WTC11 (cell line): Measurements from ENCODE around the gene TAOK3.

Experiments used
- CREB1 ChIP-seq: sonication (generic); formaldehyde crosslinking; IDR thresholded peaks from 2 replicates; pipeline ENCODE4 v1.8.0; 2023; ENCODE audit warnings: mild to moderate bottlenecking, missing genetic modification reagents
- ELF4 ChIP-seq: sonication (generic); formaldehyde crosslinking; IDR thresholded peaks from 2 replicates; pipeline ENCODE4 v1.8.1; 2022; ENCODE audit warnings: low read depth, mild to moderate bottlenecking, moderate library complexity, missing genetic modification reagents
- EMX1 ChIP-seq: fragments of 250-450 bp; sonication (Bioruptor Pico); IDR thresholded peaks from 2 replicates; pipeline ENCODE4 v1.8.0; 2021; ENCODE audit warnings: mild to moderate bottlenecking
- FOXP1 ChIP-seq: sonication (generic); formaldehyde crosslinking; IDR thresholded peaks from 2 replicates; pipeline ENCODE4 v1.8.0; 2022; ENCODE audit warnings: missing genetic modification reagents, mild to moderate bottlenecking, moderate library complexity, borderline replicate concordance
- GABPB1 ChIP-seq: sonication (generic); formaldehyde crosslinking; IDR thresholded peaks from 2 replicates; pipeline ENCODE4 v1.8.1; 2023; ENCODE audit warnings: mild to moderate bottlenecking, missing genetic modification reagents
- JUN ChIP-seq: sonication (generic); formaldehyde crosslinking; IDR thresholded peaks from 2 replicates; pipeline ENCODE4 v1.8.0; 2023; ENCODE audit warnings: mild to moderate bottlenecking, missing genetic modification reagents
- NR2C2 ChIP-seq: sonication (generic); formaldehyde crosslinking; IDR thresholded peaks from 2 replicates; pipeline ENCODE4 v1.8.0; 2022; ENCODE audit warnings: mild to moderate bottlenecking, missing genetic modification reagents
- TF ChIP-seq, protein P1 (sequence below): sonication (generic); formaldehyde crosslinking; conservative IDR thresholded peaks from 2 replicates; pipeline ENCODE4 v1.8.1; 2023; ENCODE audit warnings: mild to moderate bottlenecking, low read depth, missing genetic modification reagents, moderate library complexity
- TF ChIP-seq, protein P2 (sequence below): sonication (generic); formaldehyde crosslinking; IDR thresholded peaks from 2 replicates; pipeline ENCODE4 v1.8.0; 2022; ENCODE audit warnings: mild to moderate bottlenecking, missing genetic modification reagents
- TF ChIP-seq, protein P3 (sequence below): fragments of 200-600 bp; IDR thresholded peaks from 2 replicates; pipeline ENCODE4 v1.8.0; 2022; ENCODE audit warnings: antibody characterized with exemption
- TF ChIP-seq, protein P4 (sequence below): sonication (generic); formaldehyde crosslinking; IDR thresholded peaks from 2 replicates; pipeline ENCODE4 v1.8.1; 2022; ENCODE audit warnings: low read depth, missing genetic modification reagents, borderline replicate concordance
- TF ChIP-seq, protein P5 (sequence below): sonication (generic); formaldehyde crosslinking; conservative IDR thresholded peaks from 2 replicates; pipeline ENCODE4 v1.8.1; 2022; ENCODE audit warnings: mild to moderate bottlenecking, missing genetic modification reagents

DNA sequence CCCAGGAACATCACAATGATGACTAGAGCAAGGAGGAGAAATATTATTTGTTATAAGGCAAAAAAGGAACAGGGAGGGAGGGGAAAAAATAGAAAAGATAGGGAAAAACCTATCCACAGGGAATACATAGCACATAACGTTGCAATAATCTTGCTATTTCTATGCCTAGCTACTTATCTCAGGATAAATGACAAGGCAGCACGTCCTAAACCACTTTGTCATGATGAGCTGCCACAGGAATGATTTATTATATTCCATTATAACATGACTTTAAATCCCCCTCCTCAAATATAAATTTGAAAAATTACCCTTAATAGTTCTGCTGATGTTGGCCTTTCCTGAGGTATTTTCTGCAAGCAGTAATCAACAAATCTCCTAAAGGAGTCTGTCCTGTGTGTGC lies 160.1 kb downstream of the TAOK3 start:
- TF ChIP-seq EMX1 (no peak), ELF4 (no peak), CREB1 (CRISPR knock-in tag) (no peak), GABPB1 (CRISPR knock-in tag) (no peak), FOXP1 (CRISPR knock-in tag) (no peak), NR2C2 (CRISPR knock-in tag) (no peak), JUN (no peak)
- TF ChIP-seq, protein P1, sequence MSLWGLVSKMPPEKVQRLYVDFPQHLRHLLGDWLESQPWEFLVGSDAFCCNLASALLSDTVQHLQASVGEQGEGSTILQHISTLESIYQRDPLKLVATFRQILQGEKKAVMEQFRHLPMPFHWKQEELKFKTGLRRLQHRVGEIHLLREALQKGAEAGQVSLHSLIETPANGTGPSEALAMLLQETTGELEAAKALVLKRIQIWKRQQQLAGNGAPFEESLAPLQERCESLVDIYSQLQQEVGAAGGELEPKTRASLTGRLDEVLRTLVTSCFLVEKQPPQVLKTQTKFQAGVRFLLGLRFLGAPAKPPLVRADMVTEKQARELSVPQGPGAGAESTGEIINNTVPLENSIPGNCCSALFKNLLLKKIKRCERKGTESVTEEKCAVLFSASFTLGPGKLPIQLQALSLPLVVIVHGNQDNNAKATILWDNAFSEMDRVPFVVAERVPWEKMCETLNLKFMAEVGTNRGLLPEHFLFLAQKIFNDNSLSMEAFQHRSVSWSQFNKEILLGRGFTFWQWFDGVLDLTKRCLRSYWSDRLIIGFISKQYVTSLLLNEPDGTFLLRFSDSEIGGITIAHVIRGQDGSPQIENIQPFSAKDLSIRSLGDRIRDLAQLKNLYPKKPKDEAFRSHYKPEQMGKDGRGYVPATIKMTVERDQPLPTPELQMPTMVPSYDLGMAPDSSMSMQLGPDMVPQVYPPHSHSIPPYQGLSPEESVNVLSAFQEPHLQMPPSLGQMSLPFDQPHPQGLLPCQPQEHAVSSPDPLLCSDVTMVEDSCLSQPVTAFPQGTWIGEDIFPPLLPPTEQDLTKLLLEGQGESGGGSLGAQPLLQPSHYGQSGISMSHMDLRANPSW (CRISPR knock-in tag) = no peak
- TF ChIP-seq, protein P2, sequence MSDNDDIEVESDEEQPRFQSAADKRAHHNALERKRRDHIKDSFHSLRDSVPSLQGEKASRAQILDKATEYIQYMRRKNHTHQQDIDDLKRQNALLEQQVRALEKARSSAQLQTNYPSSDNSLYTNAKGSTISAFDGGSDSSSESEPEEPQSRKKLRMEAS (CRISPR knock-in tag) = no peak
- TF ChIP-seq, protein P3, sequence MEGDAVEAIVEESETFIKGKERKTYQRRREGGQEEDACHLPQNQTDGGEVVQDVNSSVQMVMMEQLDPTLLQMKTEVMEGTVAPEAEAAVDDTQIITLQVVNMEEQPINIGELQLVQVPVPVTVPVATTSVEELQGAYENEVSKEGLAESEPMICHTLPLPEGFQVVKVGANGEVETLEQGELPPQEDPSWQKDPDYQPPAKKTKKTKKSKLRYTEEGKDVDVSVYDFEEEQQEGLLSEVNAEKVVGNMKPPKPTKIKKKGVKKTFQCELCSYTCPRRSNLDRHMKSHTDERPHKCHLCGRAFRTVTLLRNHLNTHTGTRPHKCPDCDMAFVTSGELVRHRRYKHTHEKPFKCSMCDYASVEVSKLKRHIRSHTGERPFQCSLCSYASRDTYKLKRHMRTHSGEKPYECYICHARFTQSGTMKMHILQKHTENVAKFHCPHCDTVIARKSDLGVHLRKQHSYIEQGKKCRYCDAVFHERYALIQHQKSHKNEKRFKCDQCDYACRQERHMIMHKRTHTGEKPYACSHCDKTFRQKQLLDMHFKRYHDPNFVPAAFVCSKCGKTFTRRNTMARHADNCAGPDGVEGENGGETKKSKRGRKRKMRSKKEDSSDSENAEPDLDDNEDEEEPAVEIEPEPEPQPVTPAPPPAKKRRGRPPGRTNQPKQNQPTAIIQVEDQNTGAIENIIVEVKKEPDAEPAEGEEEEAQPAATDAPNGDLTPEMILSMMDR = no peak
- TF ChIP-seq, protein P4, sequence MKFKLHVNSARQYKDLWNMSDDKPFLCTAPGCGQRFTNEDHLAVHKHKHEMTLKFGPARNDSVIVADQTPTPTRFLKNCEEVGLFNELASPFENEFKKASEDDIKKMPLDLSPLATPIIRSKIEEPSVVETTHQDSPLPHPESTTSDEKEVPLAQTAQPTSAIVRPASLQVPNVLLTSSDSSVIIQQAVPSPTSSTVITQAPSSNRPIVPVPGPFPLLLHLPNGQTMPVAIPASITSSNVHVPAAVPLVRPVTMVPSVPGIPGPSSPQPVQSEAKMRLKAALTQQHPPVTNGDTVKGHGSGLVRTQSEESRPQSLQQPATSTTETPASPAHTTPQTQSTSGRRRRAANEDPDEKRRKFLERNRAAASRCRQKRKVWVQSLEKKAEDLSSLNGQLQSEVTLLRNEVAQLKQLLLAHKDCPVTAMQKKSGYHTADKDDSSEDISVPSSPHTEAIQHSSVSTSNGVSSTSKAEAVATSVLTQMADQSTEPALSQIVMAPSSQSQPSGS (CRISPR knock-in tag) = no peak
- TF ChIP-seq, protein P5, sequence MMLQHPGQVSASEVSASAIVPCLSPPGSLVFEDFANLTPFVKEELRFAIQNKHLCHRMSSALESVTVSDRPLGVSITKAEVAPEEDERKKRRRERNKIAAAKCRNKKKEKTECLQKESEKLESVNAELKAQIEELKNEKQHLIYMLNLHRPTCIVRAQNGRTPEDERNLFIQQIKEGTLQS (CRISPR knock-in tag) = no peak
